Measurements from ENCODE around the gene DPM1. TPM values are rescaled to one million over a fixed set of nuclear protein-coding genes. Genes with fewer than 3 reads are reported as not detected.

DPM1 gene
- total RNA-seq, 1 experiment from 2014 or later: 65.5 TPM

DNA sequence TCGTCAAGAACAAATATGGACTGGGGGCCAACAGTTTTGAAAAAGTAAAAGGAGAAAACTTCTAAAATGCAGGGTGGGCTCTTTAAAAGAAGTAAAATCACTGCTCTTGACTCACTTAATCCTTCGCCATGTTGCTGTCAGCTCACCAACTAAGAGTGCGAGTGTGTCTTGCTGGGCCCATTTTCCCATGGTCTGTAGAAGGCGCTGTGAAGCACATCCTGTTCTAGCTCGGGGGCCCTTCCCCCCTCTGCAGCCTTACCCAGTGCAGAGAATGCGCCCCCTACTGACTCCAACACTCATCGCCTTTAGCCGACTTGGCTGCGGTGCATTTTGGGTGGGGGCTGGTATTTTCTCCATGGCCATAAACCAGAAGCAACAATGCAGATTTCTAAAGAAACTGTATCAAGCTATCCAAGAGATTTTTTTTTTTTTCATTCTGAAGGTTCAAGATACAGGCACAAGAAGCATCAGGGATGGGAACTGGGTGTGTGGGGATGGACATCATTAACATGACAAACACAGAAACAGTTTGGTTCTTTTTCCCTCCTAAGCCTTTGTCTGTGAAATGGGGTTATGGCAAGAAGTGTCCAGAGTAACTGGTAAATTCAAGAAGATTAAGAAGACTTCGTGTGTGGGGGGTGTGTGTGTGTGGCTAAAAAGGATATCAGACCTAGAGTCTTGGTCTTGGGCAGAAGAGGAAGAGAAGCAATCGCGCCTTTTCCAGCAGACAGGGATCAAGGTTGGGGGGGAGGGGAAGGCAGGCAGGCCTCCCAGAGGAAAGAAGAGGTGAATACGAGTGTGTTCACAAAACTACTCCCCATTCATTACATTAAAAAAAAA, 28.8 kb downstream of the DPM1 start (continued):
- TF ChIP-seq TCF7L2 (IDR thresholded peaks at IDR 0.05; ENCODE audit: borderline replicate concordance, extremely low read depth, insufficient read depth, insufficient read length) (no peak), SRF (IDR thresholded peaks at IDR 0.05; ENCODE audit: low read depth) (0 out of 2 replicates have a peak, but pooled peaks have one; percentile 19), FOSL1 (IDR thresholded peaks at IDR 0.05; ENCODE audit: low read depth) (peak; percentile 17; the same call in 1 of the 2 replicates), RAD21 (IDR thresholded peaks at IDR 0.05; ENCODE audit: low read depth) (peak; percentile 76), SP1 (IDR thresholded peaks at IDR 0.05; ENCODE audit: low read depth) (peak; percentile 57), YY1 (IDR thresholded peaks at IDR 0.05; ENCODE audit: extremely low read depth, insufficient replicate concordance, low read depth, low read length) (peak; percentile 81), ZFX (IDR thresholded peaks at IDR 0.05) (no peak), EZH2phosphoT487 (IDR thresholded peaks at IDR 0.05; ENCODE audit: borderline replicate concordance) (no peak)
- TF ChIP-seq, protein P1, sequence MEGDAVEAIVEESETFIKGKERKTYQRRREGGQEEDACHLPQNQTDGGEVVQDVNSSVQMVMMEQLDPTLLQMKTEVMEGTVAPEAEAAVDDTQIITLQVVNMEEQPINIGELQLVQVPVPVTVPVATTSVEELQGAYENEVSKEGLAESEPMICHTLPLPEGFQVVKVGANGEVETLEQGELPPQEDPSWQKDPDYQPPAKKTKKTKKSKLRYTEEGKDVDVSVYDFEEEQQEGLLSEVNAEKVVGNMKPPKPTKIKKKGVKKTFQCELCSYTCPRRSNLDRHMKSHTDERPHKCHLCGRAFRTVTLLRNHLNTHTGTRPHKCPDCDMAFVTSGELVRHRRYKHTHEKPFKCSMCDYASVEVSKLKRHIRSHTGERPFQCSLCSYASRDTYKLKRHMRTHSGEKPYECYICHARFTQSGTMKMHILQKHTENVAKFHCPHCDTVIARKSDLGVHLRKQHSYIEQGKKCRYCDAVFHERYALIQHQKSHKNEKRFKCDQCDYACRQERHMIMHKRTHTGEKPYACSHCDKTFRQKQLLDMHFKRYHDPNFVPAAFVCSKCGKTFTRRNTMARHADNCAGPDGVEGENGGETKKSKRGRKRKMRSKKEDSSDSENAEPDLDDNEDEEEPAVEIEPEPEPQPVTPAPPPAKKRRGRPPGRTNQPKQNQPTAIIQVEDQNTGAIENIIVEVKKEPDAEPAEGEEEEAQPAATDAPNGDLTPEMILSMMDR (IDR thresholded peaks at IDR 0.05 in 2 of 3, conservative IDR thresholded peaks at IDR 0.05 in 1 of 3; ENCODE audit: borderline replicate concordance in 1 of 3, insufficient read depth in 1 of 3, low read depth in 2 of 3, low read length in 2 of 3): peak; percentile 97 to 99 (median 99)
- TF ChIP-seq, protein P2, sequence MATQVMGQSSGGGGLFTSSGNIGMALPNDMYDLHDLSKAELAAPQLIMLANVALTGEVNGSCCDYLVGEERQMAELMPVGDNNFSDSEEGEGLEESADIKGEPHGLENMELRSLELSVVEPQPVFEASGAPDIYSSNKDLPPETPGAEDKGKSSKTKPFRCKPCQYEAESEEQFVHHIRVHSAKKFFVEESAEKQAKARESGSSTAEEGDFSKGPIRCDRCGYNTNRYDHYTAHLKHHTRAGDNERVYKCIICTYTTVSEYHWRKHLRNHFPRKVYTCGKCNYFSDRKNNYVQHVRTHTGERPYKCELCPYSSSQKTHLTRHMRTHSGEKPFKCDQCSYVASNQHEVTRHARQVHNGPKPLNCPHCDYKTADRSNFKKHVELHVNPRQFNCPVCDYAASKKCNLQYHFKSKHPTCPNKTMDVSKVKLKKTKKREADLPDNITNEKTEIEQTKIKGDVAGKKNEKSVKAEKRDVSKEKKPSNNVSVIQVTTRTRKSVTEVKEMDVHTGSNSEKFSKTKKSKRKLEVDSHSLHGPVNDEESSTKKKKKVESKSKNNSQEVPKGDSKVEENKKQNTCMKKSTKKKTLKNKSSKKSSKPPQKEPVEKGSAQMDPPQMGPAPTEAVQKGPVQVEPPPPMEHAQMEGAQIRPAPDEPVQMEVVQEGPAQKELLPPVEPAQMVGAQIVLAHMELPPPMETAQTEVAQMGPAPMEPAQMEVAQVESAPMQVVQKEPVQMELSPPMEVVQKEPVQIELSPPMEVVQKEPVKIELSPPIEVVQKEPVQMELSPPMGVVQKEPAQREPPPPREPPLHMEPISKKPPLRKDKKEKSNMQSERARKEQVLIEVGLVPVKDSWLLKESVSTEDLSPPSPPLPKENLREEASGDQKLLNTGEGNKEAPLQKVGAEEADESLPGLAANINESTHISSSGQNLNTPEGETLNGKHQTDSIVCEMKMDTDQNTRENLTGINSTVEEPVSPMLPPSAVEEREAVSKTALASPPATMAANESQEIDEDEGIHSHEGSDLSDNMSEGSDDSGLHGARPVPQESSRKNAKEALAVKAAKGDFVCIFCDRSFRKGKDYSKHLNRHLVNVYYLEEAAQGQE (IDR thresholded peaks at IDR 0.05; ENCODE audit: low read depth): no peak

Measured in HCT116 (cell line).